Measurements from ENCODE around the gene MOB3C.
"Not testable (repeated sequence)": the region's sequence is repeated elsewhere in the genome, so short reads cannot be mapped to it uniquely, and the experiment has no call there.

DNA sequence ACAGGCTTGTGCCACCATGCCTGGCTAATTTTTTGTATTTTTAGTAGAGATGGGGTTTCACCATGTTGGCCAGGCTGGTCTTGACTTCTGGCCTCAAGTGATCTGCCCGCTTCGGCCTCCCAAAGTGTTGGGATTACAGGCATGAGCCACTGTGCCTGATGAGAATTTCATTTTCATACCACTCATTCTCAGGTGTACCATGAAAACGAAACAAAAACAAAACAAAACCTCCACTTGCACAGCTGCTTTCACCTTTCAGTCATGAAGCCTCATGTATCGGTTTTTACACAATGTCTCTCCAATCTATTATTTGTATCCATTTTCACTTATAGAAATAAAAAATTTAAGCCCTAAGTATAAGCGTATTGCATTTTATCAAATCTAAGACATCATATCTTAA lies 43.5 kb upstream of the MOB3C start:
- TF ChIP-seq, protein P1, sequence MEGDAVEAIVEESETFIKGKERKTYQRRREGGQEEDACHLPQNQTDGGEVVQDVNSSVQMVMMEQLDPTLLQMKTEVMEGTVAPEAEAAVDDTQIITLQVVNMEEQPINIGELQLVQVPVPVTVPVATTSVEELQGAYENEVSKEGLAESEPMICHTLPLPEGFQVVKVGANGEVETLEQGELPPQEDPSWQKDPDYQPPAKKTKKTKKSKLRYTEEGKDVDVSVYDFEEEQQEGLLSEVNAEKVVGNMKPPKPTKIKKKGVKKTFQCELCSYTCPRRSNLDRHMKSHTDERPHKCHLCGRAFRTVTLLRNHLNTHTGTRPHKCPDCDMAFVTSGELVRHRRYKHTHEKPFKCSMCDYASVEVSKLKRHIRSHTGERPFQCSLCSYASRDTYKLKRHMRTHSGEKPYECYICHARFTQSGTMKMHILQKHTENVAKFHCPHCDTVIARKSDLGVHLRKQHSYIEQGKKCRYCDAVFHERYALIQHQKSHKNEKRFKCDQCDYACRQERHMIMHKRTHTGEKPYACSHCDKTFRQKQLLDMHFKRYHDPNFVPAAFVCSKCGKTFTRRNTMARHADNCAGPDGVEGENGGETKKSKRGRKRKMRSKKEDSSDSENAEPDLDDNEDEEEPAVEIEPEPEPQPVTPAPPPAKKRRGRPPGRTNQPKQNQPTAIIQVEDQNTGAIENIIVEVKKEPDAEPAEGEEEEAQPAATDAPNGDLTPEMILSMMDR (IDR thresholded peaks at IDR 0.05): not testable (repeated sequence)
- TF ChIP-seq POLR2AphosphoS5 (IDR thresholded peaks at IDR 0.05; ENCODE audit: insufficient read depth in 1 of 2, low read depth in 1 of 2): not testable (repeated sequence)

Measured in vagina (tissue), 2 donors.